ENCODE data around the gene RPS21. TPM values are rescaled to one million over a fixed set of nuclear protein-coding genes. Genes with fewer than 3 reads are reported as not detected.

RPS21 gene
- total and polyA plus RNA-seq, 2 of the 13 experiments (the other 11 are each of a cell fraction or from before 2014, with no cell fraction given): 2,647 to 11,063 TPM

GRCh38 chr20:62352402-62353288 is 34.3 kb upstream of the RPS21 start:
- Histone ChIP-seq H3K36me3 (replicated peaks in 1 of 2; ENCODE audit: control insufficient read depth in 1 of 2, insufficient read depth in 2 of 2, low read length in 2 of 2) (peaks cover 33 to 42% of the 10 kb centered on the region in 2 experiments), H3K4me1 (ENCODE audit: insufficient read depth, low read length) (peaks cover 56% of the 10 kb centered on the region), H3K9me3 (ENCODE audit: low read length) (no peaks in the 10 kb centered on the region), H4K20me1 (ENCODE audit: insufficient read depth, low read length) (peaks cover 20% of the 10 kb centered on the region; the same call in 1 of the 2 replicates), H3K27me3 (ENCODE audit: control insufficient read depth in 1 of 2, insufficient read depth in 2 of 2, low read length in 2 of 2) (no peaks in the 10 kb centered on the region), H3K9ac (ENCODE audit: insufficient read depth, low read depth, low read length) (peak overlapping the region; percentile 48; the same call in 1 of the 2 replicates), H2AFZ (ENCODE audit: low read length) (no peak overlapping the region), H3K4me3 (replicated peaks in 1 of 3; ENCODE audit: insufficient read depth in 1 of 3, low read depth in 2 of 3, low read length in 3 of 3) (no peak overlapping the region; a peak in 1 of 6 replicates), H3K4me2 (ENCODE audit: low read depth, low read length) (no peak overlapping the region), H3K27ac (ENCODE audit: extremely low read length, insufficient read depth, low read length) (peak overlapping the region; percentile 56), H3K79me2 (ENCODE audit: insufficient read depth, low read length) (peaks cover 18% of the 10 kb centered on the region)
- intact Hi-C loops (cut with micrococcal nuclease; ENCODE audit: unreplicated experiment): no loop called here
- CTCF ChIA-PET (ENCODE audit: low intra/inter-chr PET ratio, low total read pairs): no interaction called here
- no TSS peak for BruUV-seq (replicated peaks)
- DNase-seq (ENCODE audit: low spot score) (no peak), ATAC-seq (no peak), FAIRE-seq (no peak)
- WGBS (ENCODE audit: low lambda C conversion rate): 93% methylated on average over 33 of the region's 43 CpGs
- in situ Hi-C loops (cut with HindIII; ENCODE audit: extremely low pct_ligation_motif_present, low pct_unique_long_range_greater_than_20kb): no loop called here
- POLR2A ChIA-PET: interaction anchor here (1.0 to 5.8 kb wide), 4 partner anchors 12 to 49 kb away, joined by 3 to 62 read pairs (median 5); partner anchors contain the start of gene LAMA5
- TF ChIP-seq ZSCAN21 (CRISPR knock-in tag; IDR thresholded peaks at IDR 0.05; ENCODE audit: borderline replicate concordance) (no peak), FLYWCH1 (CRISPR knock-in tag; IDR thresholded peaks at IDR 0.05) (no peak), AGO1 (IDR thresholded peaks at IDR 0.05; ENCODE audit: low read depth, low read length, poor library complexity, severe bottlenecking) (peak; percentile 37), NFE2L1 (CRISPR knock-in tag; IDR thresholded peaks at IDR 0.05; ENCODE audit: borderline replicate concordance) (no peak), SRSF4 (IDR thresholded peaks at IDR 0.05; ENCODE audit: low read depth, low read length, poor library complexity, severe bottlenecking) (no peak), STAG1 (CRISPR knock-in tag; IDR thresholded peaks at IDR 0.05) (no peak), HNRNPL (IDR thresholded peaks at IDR 0.05; ENCODE audit: low read depth, low read length) (peak; percentile 86; the same call in 1 of the 2 replicates), TRIM24 (CRISPR knock-in tag; IDR thresholded peaks at IDR 0.05) (no peak), SALL1 (CRISPR knock-in tag; IDR thresholded peaks at IDR 0.05) (no peak), ZBTB34 (CRISPR knock-in tag; IDR thresholded peaks at IDR 0.05) (no peak; the same call in 1 of the 2 replicates)
- TF ChIP-seq, protein P1, sequence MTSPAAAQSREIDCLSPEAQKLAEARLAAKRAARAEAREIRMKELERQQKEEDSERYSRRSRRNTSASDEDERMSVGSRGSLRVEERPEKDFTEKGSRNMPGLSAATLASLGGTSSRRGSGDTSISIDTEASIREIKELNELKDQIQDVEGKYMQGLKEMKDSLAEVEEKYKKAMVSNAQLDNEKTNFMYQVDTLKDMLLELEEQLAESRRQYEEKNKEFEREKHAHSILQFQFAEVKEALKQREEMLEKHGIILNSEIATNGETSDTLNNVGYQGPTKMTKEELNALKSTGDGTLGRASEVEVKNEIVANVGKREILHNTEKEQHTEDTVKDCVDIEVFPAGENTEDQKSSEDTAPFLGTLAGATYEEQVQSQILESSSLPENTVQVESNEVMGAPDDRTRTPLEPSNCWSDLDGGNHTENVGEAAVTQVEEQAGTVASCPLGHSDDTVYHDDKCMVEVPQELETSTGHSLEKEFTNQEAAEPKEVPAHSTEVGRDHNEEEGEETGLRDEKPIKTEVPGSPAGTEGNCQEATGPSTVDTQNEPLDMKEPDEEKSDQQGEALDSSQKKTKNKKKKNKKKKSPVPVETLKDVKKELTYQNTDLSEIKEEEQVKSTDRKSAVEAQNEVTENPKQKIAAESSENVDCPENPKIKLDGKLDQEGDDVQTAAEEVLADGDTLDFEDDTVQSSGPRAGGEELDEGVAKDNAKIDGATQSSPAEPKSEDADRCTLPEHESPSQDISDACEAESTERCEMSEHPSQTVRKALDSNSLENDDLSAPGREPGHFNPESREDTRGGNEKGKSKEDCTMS (CRISPR knock-in tag; conservative IDR thresholded peaks at IDR 0.05): no peak
- TF ChIP-seq, protein P2, sequence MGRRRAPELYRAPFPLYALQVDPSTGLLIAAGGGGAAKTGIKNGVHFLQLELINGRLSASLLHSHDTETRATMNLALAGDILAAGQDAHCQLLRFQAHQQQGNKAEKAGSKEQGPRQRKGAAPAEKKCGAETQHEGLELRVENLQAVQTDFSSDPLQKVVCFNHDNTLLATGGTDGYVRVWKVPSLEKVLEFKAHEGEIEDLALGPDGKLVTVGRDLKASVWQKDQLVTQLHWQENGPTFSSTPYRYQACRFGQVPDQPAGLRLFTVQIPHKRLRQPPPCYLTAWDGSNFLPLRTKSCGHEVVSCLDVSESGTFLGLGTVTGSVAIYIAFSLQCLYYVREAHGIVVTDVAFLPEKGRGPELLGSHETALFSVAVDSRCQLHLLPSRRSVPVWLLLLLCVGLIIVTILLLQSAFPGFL (CRISPR knock-in tag; IDR thresholded peaks at IDR 0.05): no peak

Data from HepG2 (cell line).